Hepatocyte (in vitro differentiated cells): ENCODE data around the gene ANO9.

Experiments used
- EZH2 ChIP-seq: fragments of 200-600 bp; sonication (generic); IDR thresholded peaks from 2 replicates; pipeline ENCODE4 v1.6.1; 2016; ENCODE audit warnings: antibody characterized with exemption, mild to moderate bottlenecking, borderline replicate concordance
- EZH2phosphoT487 ChIP-seq: fragments of 200-600 bp; sonication (generic); IDR thresholded peaks from one replicate; pipeline ENCODE4 v1.6.1; 2018; ENCODE audit warnings: antibody characterized with exemption, mild to moderate bottlenecking, low read depth, moderate library complexity; ENCODE audit not compliant: unreplicated experiment, severe bottlenecking
- TF ChIP-seq, protein P1 (sequence below): fragments of 200-600 bp; sonication (generic); IDR thresholded peaks from 2 replicates; pipeline ENCODE4 v1.5.1; 2016; ENCODE audit warnings: antibody characterized with exemption, mild to moderate bottlenecking; ENCODE audit not compliant: poor library complexity

DNA sequence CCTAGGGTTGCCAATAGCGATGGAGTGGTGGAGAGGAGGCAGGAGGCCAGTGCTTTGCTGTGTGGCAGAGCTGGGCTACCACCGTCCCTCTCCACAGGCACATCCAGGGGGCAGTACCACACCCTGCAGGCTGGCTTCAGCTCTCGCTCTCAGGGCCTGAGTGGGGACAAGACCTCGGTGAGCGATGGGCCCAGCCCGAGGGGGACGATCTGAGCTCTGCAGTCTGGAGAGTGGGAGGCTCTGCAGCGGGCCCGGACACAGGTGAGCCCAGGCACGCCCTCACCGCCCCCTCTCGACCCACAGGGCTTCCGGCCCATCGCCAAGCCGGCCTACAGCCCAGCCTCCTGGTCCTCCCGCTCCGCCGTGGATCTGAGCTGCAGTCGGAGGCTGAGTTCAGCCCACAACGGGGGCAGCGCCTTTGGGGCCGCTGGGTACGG lies 45.3 kb downstream of the ANO9 start:
- TF ChIP-seq, protein P1, sequence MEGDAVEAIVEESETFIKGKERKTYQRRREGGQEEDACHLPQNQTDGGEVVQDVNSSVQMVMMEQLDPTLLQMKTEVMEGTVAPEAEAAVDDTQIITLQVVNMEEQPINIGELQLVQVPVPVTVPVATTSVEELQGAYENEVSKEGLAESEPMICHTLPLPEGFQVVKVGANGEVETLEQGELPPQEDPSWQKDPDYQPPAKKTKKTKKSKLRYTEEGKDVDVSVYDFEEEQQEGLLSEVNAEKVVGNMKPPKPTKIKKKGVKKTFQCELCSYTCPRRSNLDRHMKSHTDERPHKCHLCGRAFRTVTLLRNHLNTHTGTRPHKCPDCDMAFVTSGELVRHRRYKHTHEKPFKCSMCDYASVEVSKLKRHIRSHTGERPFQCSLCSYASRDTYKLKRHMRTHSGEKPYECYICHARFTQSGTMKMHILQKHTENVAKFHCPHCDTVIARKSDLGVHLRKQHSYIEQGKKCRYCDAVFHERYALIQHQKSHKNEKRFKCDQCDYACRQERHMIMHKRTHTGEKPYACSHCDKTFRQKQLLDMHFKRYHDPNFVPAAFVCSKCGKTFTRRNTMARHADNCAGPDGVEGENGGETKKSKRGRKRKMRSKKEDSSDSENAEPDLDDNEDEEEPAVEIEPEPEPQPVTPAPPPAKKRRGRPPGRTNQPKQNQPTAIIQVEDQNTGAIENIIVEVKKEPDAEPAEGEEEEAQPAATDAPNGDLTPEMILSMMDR = no peak
- no peak for TF ChIP-seq EZH2
- TF ChIP-seq EZH2phosphoT487 = no peak
